ENCODE measurements around the gene MBD4. TPM values are rescaled to one million over a fixed set of nuclear protein-coding genes. Genes with fewer than 3 reads are reported as not detected.

MBD4 gene
- total and polyA plus RNA-seq, 3 donors from 2014 or later: 26.0 to 30.3 (median 27.6) TPM

DNA sequence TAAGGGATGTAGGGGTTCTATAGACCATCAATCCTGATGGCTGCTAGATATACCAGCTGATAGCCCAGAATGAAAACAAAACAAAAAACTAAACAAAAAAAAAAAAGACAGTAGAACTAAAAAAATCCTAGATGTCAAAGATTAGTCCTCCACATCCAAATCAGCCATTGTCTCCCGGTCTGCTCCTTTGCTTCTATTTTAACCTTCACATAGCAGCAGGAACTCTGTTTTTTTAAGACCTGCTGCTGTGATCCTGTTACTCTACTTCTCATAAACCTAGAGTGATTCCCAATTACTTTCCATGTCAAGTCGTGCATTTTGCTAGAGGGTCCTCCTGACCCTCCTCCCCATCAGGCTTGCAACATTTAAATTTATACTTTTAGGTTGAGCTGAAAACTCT is 2.7 kb upstream of the MBD4 start:
- Histone ChIP-seq H3K4me1 (peaks cover 24% of the 10 kb centered on the region), H3K27me3 (no peaks in the 10 kb centered on the region), H3K27ac (peak overlapping the region; percentile 67 to 90), H3K36me3 (ENCODE audit: low read depth, missing control alignments) (no peaks in the 10 kb centered on the region), H3K4me3 (no peak overlapping the region), H3K9me3 (no peaks in the 10 kb centered on the region)
- TF ChIP-seq, protein P1, sequence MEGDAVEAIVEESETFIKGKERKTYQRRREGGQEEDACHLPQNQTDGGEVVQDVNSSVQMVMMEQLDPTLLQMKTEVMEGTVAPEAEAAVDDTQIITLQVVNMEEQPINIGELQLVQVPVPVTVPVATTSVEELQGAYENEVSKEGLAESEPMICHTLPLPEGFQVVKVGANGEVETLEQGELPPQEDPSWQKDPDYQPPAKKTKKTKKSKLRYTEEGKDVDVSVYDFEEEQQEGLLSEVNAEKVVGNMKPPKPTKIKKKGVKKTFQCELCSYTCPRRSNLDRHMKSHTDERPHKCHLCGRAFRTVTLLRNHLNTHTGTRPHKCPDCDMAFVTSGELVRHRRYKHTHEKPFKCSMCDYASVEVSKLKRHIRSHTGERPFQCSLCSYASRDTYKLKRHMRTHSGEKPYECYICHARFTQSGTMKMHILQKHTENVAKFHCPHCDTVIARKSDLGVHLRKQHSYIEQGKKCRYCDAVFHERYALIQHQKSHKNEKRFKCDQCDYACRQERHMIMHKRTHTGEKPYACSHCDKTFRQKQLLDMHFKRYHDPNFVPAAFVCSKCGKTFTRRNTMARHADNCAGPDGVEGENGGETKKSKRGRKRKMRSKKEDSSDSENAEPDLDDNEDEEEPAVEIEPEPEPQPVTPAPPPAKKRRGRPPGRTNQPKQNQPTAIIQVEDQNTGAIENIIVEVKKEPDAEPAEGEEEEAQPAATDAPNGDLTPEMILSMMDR (IDR thresholded peaks at IDR 0.05): no peak
- TF ChIP-seq POLR2A (IDR thresholded peaks at IDR 0.05): no peak
- DNase-seq: no peak
- intact Hi-C loops (cut with DNase I; ENCODE audit: low total_unique reads): no loop called here
- 52 to 58% methylated on average over 2 of the region's 2 CpGs for WGBS, 2 donors

DNA sequence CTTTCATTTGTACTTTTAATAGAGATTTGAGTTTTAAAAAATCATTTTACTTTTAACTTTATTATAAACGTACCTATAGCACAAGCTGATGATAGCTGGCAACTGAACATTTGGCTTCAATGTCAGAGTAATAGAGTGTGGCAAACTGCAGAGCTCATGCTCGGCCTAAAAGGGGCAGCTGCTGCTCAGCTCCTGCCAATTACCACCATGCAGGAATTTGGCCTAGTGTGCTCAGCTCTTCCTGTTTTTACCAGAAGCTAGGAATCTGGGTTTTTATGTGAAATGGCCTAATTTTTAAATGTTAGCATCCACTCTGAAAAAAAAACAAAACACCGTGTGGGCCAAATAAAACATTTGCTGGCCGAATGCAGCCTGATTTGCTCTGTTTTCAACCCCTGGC is 2.0 kb upstream of the MBD4 start:
- no peaks in the 10 kb centered on the region for H3K27me3 ChIP-seq
- no peak overlapping the region for H3K4me3 ChIP-seq
- intact Hi-C loops (cut with DNase I; ENCODE audit: low total_unique reads): no loop called here
- peaks cover 24% of the 10 kb centered on the region for H3K4me1 ChIP-seq
- TF ChIP-seq, protein P1 (IDR thresholded peaks at IDR 0.05): no peak
- no peak for TF ChIP-seq POLR2A (IDR thresholded peaks at IDR 0.05)
- no peaks in the 10 kb centered on the region for H3K9me3 ChIP-seq
- WGBS, 2 donors: 32 to 35% methylated on average over 4 of the region's 4 CpGs
- no peaks in the 10 kb centered on the region for H3K36me3 ChIP-seq (ENCODE audit: low read depth, missing control alignments)
- H3K27ac ChIP-seq: peak overlapping the region; percentile 67 to 90
- DNase-seq: peak; percentile 30

DNA sequence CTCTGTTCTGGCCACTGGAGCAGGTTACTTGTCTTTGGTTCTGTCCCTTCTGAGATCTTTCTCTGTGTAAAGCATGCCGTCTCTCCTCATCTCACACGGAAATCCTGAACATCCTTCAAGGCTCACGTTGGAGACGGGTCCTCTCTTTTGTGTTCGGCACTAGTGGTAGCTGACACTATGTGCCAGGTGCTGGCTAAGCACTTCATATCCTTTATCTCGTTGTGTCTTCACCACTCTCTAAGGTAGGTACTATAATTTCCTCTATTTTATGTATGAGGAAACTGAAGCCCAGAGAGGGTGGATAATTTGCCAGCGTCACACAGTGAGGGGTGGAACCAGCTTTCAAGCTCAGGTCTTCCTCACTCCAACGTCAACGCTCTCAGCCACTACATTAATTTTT is 1.5 kb upstream of the MBD4 start:
- peak overlapping the region; percentile 80 to 86 for H3K4me3 ChIP-seq
- H3K9me3 ChIP-seq: no peaks in the 10 kb centered on the region
- no peaks in the 10 kb centered on the region for H3K27me3 ChIP-seq
- TF ChIP-seq, protein P1 (IDR thresholded peaks at IDR 0.05): no peak
- no peak for TF ChIP-seq POLR2A (IDR thresholded peaks at IDR 0.05)
- H3K27ac ChIP-seq: peak overlapping the region; percentile 83 to 90
- H3K36me3 ChIP-seq (ENCODE audit: low read depth, missing control alignments): no peaks in the 10 kb centered on the region
- 24 to 26% methylated on average over 9 of the region's 9 CpGs for WGBS, 2 donors
- peaks cover 24% of the 10 kb centered on the region for H3K4me1 ChIP-seq
- no peak for DNase-seq
- intact Hi-C loops (cut with DNase I; ENCODE audit: low total_unique reads): no loop called here

DNA sequence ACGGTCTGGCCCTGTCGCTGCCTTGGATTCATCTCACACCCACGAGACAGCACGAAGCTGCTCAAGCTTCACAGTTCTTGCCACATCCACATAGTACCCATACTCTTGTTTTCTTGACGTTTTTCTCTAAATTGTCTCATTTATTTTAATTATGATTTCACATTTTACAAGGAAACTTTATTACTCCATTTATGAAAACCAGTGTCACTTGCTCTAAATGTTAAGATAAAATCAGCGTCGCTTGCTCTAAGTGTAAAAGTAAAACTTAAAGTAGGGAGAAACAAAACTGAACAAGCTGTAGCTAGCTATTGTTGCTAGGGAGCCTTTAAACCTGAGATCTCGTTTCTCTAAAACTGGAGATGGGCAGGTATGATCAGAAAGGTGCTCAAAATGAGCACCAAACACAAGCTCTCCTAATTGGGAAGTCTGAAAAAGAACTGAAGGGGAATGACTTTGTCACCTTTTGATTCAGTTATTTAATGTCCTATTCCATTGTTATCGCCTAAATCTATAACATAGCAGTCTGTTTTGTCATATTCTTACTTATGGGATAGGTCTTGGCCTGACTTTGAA is 956 bp upstream of the MBD4 start:
- Histone ChIP-seq H3K9me3 (no peaks in the 10 kb centered on the region), H3K27me3 (no peaks in the 10 kb centered on the region), H3K4me3 (peak overlapping the region; percentile 80 to 86), H3K27ac (peak overlapping the region; percentile 83 to 90), H3K36me3 (ENCODE audit: low read depth, missing control alignments) (no peaks in the 10 kb centered on the region), H3K4me1 (peaks cover 24% of the 10 kb centered on the region)
- intact Hi-C loops (cut with DNase I; ENCODE audit: low total_unique reads): no loop called here
- 6% methylated on average over 9 of the region's 9 CpGs for WGBS, 2 donors
- no peak for DNase-seq
- TF ChIP-seq, protein P1 (IDR thresholded peaks at IDR 0.05): no peak
- TF ChIP-seq POLR2A (IDR thresholded peaks at IDR 0.05): no peak

DNA sequence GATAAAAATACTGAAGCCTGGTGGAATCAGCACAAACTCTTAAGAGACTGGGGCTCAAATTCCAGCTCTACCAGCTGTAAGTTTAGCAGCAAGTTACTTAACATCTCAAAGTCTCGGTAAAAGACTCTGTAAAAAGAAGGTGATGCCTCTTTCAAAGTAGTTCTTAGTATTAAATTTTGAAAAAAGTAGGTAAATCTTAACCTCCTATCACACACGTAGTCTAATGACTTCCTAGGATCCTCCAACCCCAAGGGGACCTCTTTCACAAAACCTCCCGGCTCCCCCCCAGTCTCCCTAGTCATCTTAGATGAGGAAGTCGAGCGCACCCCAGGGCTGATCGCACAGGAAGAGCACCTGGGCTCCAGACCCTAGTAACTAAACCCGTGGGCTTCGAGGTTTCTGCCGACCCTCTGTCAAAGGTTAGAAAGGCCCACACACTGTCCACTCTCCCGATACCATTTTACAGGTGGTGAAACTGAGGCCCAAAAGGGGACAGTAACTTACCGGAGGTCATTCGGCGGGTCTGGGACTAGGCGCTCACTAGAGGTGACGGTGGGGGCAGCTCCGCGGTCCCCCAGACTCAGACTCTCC is 427 bp downstream of the MBD4 start:
- peaks cover 24% of the 10 kb centered on the region for H3K4me1 ChIP-seq
- 0% methylated on average over 9 to 17 of the region's 17 CpGs for WGBS, 2 donors

More for the DNA sequence above, 427 bp downstream of the MBD4 start:
- no peaks in the 10 kb centered on the region for H3K36me3 ChIP-seq (ENCODE audit: low read depth, missing control alignments)
- H3K27me3 ChIP-seq: no peaks in the 10 kb centered on the region
- peak; percentile 63 for DNase-seq
- H3K4me3 ChIP-seq: peak overlapping the region; percentile 80 to 86
- no peaks in the 10 kb centered on the region for H3K9me3 ChIP-seq
- intact Hi-C loops (cut with DNase I; ENCODE audit: low total_unique reads): no loop called here
- H3K27ac ChIP-seq: peak overlapping the region; percentile 83 to 90
- no peak for TF ChIP-seq POLR2A (IDR thresholded peaks at IDR 0.05)
- TF ChIP-seq, protein P1 (IDR thresholded peaks at IDR 0.05): no peak

Measured in testis (tissue), 3 donors.